ENCODE data around the gene CSGALNACT2.

GRCh38 chr10:43193496-43194080, 55.3 kb downstream of the CSGALNACT2 start:
- no peak for TF ChIP-seq CTCF (IDR thresholded peaks at IDR 0.05; ENCODE audit: insufficient read depth, low read length, poor library complexity, severe bottlenecking)
- TF ChIP-seq EZH2phosphoT487 (conservative IDR thresholded peaks at IDR 0.05; ENCODE audit: low read length) = no peak

All from SU-DHL-6 (cell line).